Osteoblast (primary cell): ENCODE results near the gene MEST. TPM values are rescaled to one million over a fixed set of nuclear protein-coding genes. Genes with fewer than 3 reads are reported as not detected.

Experiments used
- DNase-seq: peaks from one replicate; pipeline ENCODE4 v3.0.0; 2011; ENCODE audit warnings: low spot score, mixed read lengths; ENCODE audit not compliant: insufficient read length; ENCODE audit errors: missing footprints
- H2AFZ ChIP-seq: 2 replicates; pipeline ENCODE4 v1.6.0; 2011; ENCODE audit warnings: mild to moderate bottlenecking, low read length
- H3K27ac ChIP-seq: 2 replicates; pipeline ENCODE4 v1.5.1; 2011; ENCODE audit warnings: mild to moderate bottlenecking, low read depth, low read length, moderate library complexity
- H3K27me3 ChIP-seq: 2 replicates; pipeline ENCODE4 v1.6.0; 2012; ENCODE audit warnings: mild to moderate bottlenecking, control low read depth, inconsistent platforms, low read length, moderate library complexity; ENCODE audit not compliant: insufficient read depth
- H3K36me3 ChIP-seq: 2 replicates; pipeline ENCODE4 v1.5.1; 2011; ENCODE audit warnings: mild to moderate bottlenecking, low read length, control low read depth, moderate library complexity; ENCODE audit not compliant: insufficient read depth
- H3K4me1 ChIP-seq: 2 replicates; pipeline ENCODE4 v1.5.1; 2011; ENCODE audit warnings: mild to moderate bottlenecking, low read length, control low read depth, moderate library complexity; ENCODE audit not compliant: insufficient read depth
- H3K4me2 ChIP-seq: 2 replicates; pipeline ENCODE4 v1.6.0; 2011; ENCODE audit warnings: mild to moderate bottlenecking, low read length; ENCODE audit not compliant: insufficient read depth
- H3K4me3 ChIP-seq: fragments of 200-600 bp; sonication (generic); 3 replicates; pipeline ENCODE4 v1.5.1; 2012; ENCODE audit warnings: mild to moderate bottlenecking, low read length, inconsistent platforms; ENCODE audit not compliant: insufficient read depth
- H3K79me2 ChIP-seq: 2 replicates; pipeline ENCODE4 v1.6.0; 2012; ENCODE audit warnings: mild to moderate bottlenecking, low read length, control low read depth, inconsistent platforms; ENCODE audit not compliant: insufficient read depth
- H3K9me3 ChIP-seq: 2 replicates; pipeline ENCODE4 v1.5.1; 2011; ENCODE audit warnings: low read depth, low read length, control low read depth
- H4K20me1 ChIP-seq: 2 replicates; pipeline ENCODE4 v1.6.0; 2012; ENCODE audit warnings: mild to moderate bottlenecking, low read length, control low read depth; ENCODE audit not compliant: insufficient read depth
- total RNA-seq: library from RNA; depleted of rRNA; stranded (reverse); fragments of >200 nt; gene quantifications from 2 replicates; pipeline ENCODE4 v1.2.3, GENCODE V29; 2012
- TF ChIP-seq, protein P1 (sequence below): IDR thresholded peaks from 2 replicates; pipeline ENCODE4 v1.5.1; 2011; ENCODE audit warnings: mild to moderate bottlenecking, low read depth, low read length, moderate library complexity; ENCODE audit errors: extremely low read depth

Gene MEST
- total RNA-seq, 1 donor = 330 TPM

DNA sequence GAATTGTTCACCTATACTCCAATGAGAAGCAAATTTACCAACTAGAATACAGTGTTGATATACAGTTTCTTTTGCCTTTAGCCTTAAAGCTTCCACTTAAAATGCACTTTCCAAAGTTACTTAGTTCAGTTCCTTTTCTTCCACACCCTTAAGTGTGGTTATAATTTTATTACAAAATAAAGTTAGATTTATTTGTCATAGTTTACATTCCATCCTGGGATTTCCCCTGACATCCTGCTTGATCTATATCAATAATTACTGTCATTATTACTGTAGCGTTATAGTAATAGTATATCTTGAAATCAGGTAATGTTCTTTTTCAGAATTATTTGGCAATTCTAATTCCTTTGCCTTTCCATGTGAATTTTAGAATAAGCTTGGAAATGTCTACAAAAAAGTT is 23.3 kb upstream of the MEST start:
- H3K79me2 ChIP-seq = no peaks in the 10 kb centered on the region
- H4K20me1 ChIP-seq = no peaks in the 10 kb centered on the region
- no peak for DNase-seq
- H3K4me3 ChIP-seq = no peak overlapping the region
- no peak overlapping the region for H3K4me2 ChIP-seq
- no peaks in the 10 kb centered on the region for H3K9me3 ChIP-seq
- peaks cover 3% of the 10 kb centered on the region for H3K27me3 ChIP-seq
- no peaks in the 10 kb centered on the region for H3K36me3 ChIP-seq
- TF ChIP-seq, protein P1, sequence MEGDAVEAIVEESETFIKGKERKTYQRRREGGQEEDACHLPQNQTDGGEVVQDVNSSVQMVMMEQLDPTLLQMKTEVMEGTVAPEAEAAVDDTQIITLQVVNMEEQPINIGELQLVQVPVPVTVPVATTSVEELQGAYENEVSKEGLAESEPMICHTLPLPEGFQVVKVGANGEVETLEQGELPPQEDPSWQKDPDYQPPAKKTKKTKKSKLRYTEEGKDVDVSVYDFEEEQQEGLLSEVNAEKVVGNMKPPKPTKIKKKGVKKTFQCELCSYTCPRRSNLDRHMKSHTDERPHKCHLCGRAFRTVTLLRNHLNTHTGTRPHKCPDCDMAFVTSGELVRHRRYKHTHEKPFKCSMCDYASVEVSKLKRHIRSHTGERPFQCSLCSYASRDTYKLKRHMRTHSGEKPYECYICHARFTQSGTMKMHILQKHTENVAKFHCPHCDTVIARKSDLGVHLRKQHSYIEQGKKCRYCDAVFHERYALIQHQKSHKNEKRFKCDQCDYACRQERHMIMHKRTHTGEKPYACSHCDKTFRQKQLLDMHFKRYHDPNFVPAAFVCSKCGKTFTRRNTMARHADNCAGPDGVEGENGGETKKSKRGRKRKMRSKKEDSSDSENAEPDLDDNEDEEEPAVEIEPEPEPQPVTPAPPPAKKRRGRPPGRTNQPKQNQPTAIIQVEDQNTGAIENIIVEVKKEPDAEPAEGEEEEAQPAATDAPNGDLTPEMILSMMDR = no peak
- H3K4me1 ChIP-seq = no peaks in the 10 kb centered on the region
- no peak overlapping the region for H3K27ac ChIP-seq
- no peak overlapping the region for H2AFZ ChIP-seq

DNA sequence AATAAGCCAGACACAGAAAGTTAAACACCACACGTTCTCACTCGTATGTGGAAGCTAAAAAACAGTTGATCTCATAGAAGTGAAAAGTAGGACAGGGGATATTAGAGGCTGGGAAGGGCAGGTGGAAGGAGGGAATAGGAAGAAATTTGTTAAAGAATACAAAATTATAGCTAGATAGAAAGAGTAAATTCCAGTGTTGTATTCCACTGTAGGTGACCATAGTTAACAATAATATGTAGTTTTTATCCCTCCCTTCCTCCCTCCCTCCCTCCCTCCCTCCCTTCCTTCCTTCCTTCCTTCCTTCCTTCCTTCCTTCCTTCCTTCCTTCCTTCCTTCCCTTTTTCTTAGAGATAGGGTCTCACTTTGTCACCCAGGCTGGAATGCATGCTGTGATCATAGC is 19.9 kb upstream of the MEST start:
- no peaks in the 10 kb centered on the region for H4K20me1 ChIP-seq
- H3K4me1 ChIP-seq = peaks cover 7% of the 10 kb centered on the region
- peaks cover 6% of the 10 kb centered on the region for H3K27me3 ChIP-seq
- no peak overlapping the region for H3K27ac ChIP-seq
- H3K9me3 ChIP-seq = no peaks in the 10 kb centered on the region
- H3K36me3 ChIP-seq = no peaks in the 10 kb centered on the region
- TF ChIP-seq, protein P1 = no peak
- no peaks in the 10 kb centered on the region for H3K79me2 ChIP-seq
- no peak for DNase-seq
- no peak overlapping the region for H3K4me3 ChIP-seq
- no peak overlapping the region for H3K4me2 ChIP-seq
- H2AFZ ChIP-seq = no peak overlapping the region

DNA sequence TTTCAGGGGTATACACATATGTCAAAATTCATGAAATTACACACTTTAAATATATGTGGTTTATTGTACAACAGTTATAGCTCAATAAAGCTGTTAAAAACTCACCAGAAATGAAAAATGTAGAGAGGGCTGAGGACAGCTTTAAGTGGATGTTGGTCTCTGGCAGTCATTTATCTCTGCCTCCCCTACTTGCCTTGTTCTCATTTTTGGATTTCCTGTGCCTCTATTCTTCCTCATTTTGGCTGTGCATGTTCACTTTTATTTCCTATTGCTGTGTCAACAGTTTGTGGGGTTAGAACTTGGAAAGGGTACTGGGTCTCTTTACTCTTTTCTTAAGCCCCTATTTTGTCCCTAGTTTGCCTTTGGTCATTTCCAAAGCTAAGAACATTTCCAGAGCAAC is 18.6 kb upstream of the MEST start:
- H3K9me3 ChIP-seq = no peaks in the 10 kb centered on the region
- H3K79me2 ChIP-seq = no peaks in the 10 kb centered on the region
- no peaks in the 10 kb centered on the region for H3K36me3 ChIP-seq
- DNase-seq = no peak
- no peak overlapping the region for H3K27ac ChIP-seq
- peaks cover 7% of the 10 kb centered on the region for H3K4me1 ChIP-seq
- TF ChIP-seq, protein P1 = no peak
- H3K4me3 ChIP-seq = no peak overlapping the region
- no peak overlapping the region for H3K4me2 ChIP-seq
- no peaks in the 10 kb centered on the region for H4K20me1 ChIP-seq
- no peak overlapping the region for H2AFZ ChIP-seq
- H3K27me3 ChIP-seq = peaks cover 6% of the 10 kb centered on the region

DNA sequence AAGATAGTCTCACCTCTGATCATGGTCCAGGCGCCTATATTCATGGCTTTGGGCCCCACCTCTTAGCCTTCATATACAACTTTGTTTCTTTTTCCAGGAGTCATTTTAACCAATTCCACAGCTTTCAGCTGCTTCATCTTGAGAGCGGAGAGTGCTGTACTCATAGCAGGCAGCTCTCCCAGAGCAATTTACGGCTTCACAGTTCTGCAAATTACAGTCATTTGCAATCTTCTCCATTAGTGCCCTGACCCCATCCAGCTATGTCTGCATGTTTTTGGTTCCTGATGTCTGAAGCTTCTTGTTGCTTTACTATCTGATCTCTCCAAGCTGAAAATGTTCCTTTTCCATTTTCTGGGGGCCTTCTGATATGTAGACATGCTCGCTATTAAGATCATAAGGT is 18.0 kb upstream of the MEST start:
- Histone ChIP-seq H3K4me3 (no peak overlapping the region), H3K9me3 (no peaks in the 10 kb centered on the region), H2AFZ (no peak overlapping the region), H4K20me1 (no peaks in the 10 kb centered on the region), H3K36me3 (no peaks in the 10 kb centered on the region), H3K79me2 (no peaks in the 10 kb centered on the region), H3K27me3 (peaks cover 6% of the 10 kb centered on the region), H3K4me2 (no peak overlapping the region), H3K27ac (no peak overlapping the region), H3K4me1 (peaks cover 7% of the 10 kb centered on the region)
- no peak for DNase-seq
- TF ChIP-seq, protein P1 = no peak
